K562 (cell line): ENCODE measurements around the gene ZCCHC24. TPM values are rescaled to one million over a fixed set of nuclear protein-coding genes. Genes with fewer than 3 reads are reported as not detected.

Experiments
- ATAC-seq: fragments of 200-7000 bp; cut with Tn5 transposase; 3 replicates; pipeline ENCODE4 v1.9.1; 2020; ENCODE audit warnings: moderate library complexity
- BruUV-seq: library from RNA; stranded (reverse); fragments of 400-500 nt; replicated peaks from 2 replicates; lab custom pipeline; 2021; lab: Mats Ljungman, UMichigan
- CTCF ChIA-PET: fragments of 300-600 bp; formaldehyde crosslinking; extraction: SDS; loops from one replicate; lab custom pipeline; 2021; ENCODE audit warnings: low intra/inter-chr PET ratio; lab: Yijun Ruan, JAX
- POLR2A ChIA-PET: fragments of 300-600, 350-650 bp; sonication (Branson Sonifier 250); formaldehyde crosslinking; extraction: SDS; loops from one replicate; lab custom pipeline; 2021; ENCODE audit warnings: antibody characterized with exemption, inconsistent platforms; lab: Yijun Ruan, JAX
- DNase-seq, 4 experiments: peaks; one replicate each; pipeline versions ENCODE4 v3.0.0 to v3.0.0-alpha.2; 2011 to 2018; ENCODE audit warnings: low spot score in 3 of 4, mixed read lengths in 3 of 4; ENCODE audit errors: extremely low read depth in 1 of 4
- FAIRE-seq: peaks from 2 replicates; lab custom pipeline; 2011; peaks lifted over from hg19 to GRCh38; lab: Jason Lieb, UNC
- H2AFZ ChIP-seq: 2 replicates; pipeline ENCODE4 v1.6.0; 2011; ENCODE audit warnings: low read depth, low read length, control low read depth, inconsistent platforms
- H3K27ac ChIP-seq: fragments of 200-600 bp; 3 replicates; pipeline ENCODE4 v1.8.0; 2011; ENCODE audit warnings: low read depth, mild to moderate bottlenecking, control low read depth, inconsistent platforms, low read length, moderate library complexity, mixed read lengths; ENCODE audit errors: extremely low read depth
- H3K27me3 ChIP-seq, 2 experiments: fragments of 300-600 bp in 1 of 2; 2 replicates in 1 of 2; 3 replicates in 1 of 2; pipeline versions ENCODE4 v1.6.0 to v1.8.0; 2011; ENCODE audit warnings: inconsistent platforms in 2 of 2, low read length in 2 of 2, mild to moderate bottlenecking in 1 of 2, mixed read lengths in 1 of 2, moderate library complexity in 1 of 2; ENCODE audit not compliant: control insufficient read depth in 2 of 2, insufficient read depth in 2 of 2
- H3K36me3 ChIP-seq: fragments of 300-600 bp; 3 replicates; pipeline ENCODE4 v1.8.0; 2011; ENCODE audit warnings: mild to moderate bottlenecking, low read length, inconsistent platforms; ENCODE audit not compliant: control insufficient read depth, insufficient read depth
- H3K4me1 ChIP-seq, 2 experiments: fragments of 200-600 bp in 1 of 2; replicated peaks in 1 of 2; 2 replicates in 1 of 2; 3 replicates in 1 of 2; pipeline versions ENCODE4 v1.5.1 to v1.8.0; 2011; ENCODE audit warnings: inconsistent platforms in 2 of 2, low read length in 2 of 2, mild to moderate bottlenecking in 1 of 2, mixed read lengths in 1 of 2, moderate library complexity in 1 of 2; ENCODE audit not compliant: control insufficient read depth in 2 of 2, insufficient read depth in 2 of 2
- H3K4me2 ChIP-seq: 2 replicates; pipeline ENCODE4 v1.6.1; 2011; ENCODE audit warnings: low read length, control low read depth, inconsistent platforms, mixed read lengths; ENCODE audit not compliant: insufficient read depth
- H3K4me3 ChIP-seq: fragments of 200-600 bp; sonication (generic), shearing (Covaris generic); 2 replicates; pipeline ENCODE4 v1.5.1; 2016; ENCODE audit warnings: control low read depth, inconsistent platforms
- H3K79me2 ChIP-seq: fragments of 200-600 bp; 3 replicates; pipeline ENCODE4 v1.8.0; 2011; ENCODE audit warnings: low read length, inconsistent platforms; ENCODE audit not compliant: control insufficient read depth, insufficient read depth
- H3K9ac ChIP-seq, 2 experiments: 2 replicates each; pipeline versions ENCODE4 v1.6.0 to v1.6.1; 2011; ENCODE audit warnings: low read depth in 2 of 2, low read length in 2 of 2, control low read depth in 1 of 2, inconsistent platforms in 1 of 2, mild to moderate bottlenecking in 1 of 2, mixed read lengths in 1 of 2; ENCODE audit not compliant: insufficient read depth in 1 of 2
- H3K9me1 ChIP-seq: one replicate; pipeline ENCODE4 v1.6.0; 2011; ENCODE audit warnings: inconsistent platforms, mild to moderate bottlenecking, low read length, moderate library complexity; ENCODE audit not compliant: control insufficient read depth, insufficient read depth
- H3K9me3 ChIP-seq: replicated peaks from 2 replicates; pipeline ENCODE4 v1.5.1; 2011; ENCODE audit warnings: low read depth, low read length, inconsistent platforms; ENCODE audit not compliant: control insufficient read depth, insufficient read depth
- H4K20me1 ChIP-seq: replicated peaks from 2 replicates; pipeline ENCODE4 v1.6.1; 2011; ENCODE audit warnings: low read length, inconsistent platforms, mixed read lengths; ENCODE audit not compliant: control insufficient read depth, insufficient read depth
- AFF1 ChIP-seq, 2 experiments: fragments of 450-650 bp; IDR thresholded peaks; 2 replicates each; pipeline ENCODE4 v1.6.1; 2018; ENCODE audit warnings: mild to moderate bottlenecking in 2 of 2, low read depth in 1 of 2; ENCODE audit not compliant: partially characterized antibody in 2 of 2
- E4F1 ChIP-seq: fragments of 250-450 bp; sonication (Bioruptor Pico); IDR thresholded peaks from 2 replicates; pipeline ENCODE4 v1.5.0; 2021; ENCODE audit warnings: mild to moderate bottlenecking, borderline replicate concordance
- MAFK ChIP-seq: IDR thresholded peaks from 2 replicates; pipeline ENCODE4 v1.6.1; 2011; ENCODE audit warnings: low read length, improper control_type of control experiment
- MCM2 ChIP-seq: fragments of 450-650 bp; IDR thresholded peaks from 2 replicates; pipeline ENCODE4 v1.6.1; 2017; ENCODE audit warnings: low read depth, mild to moderate bottlenecking
- MIER1 ChIP-seq: fragments of 450-650 bp; IDR thresholded peaks from 2 replicates; pipeline ENCODE4 v1.6.1; 2016; ENCODE audit warnings: antibody characterized with exemption, mild to moderate bottlenecking, low read depth
- PRPF4 ChIP-seq: fragments of 200-400 bp; formaldehyde crosslinking; IDR thresholded peaks from one replicate; pipeline ENCODE4 v1.6.1; 2017; ENCODE audit warnings: low read length, low read depth, mild to moderate bottlenecking; ENCODE audit not compliant: insufficient read depth, poor library complexity, severe bottlenecking
- WHSC1 ChIP-seq: IDR thresholded peaks from one replicate; pipeline ENCODE4 v1.6.1; 2012; ENCODE audit warnings: low read length, control low read depth, inconsistent platforms
- ZBTB33 ChIP-seq: sonication (generic); formaldehyde crosslinking; IDR thresholded peaks from 2 replicates; pipeline ENCODE4 v1.8.1; 2023; ENCODE audit warnings: mild to moderate bottlenecking, missing genetic modification reagents
- ZHX1 ChIP-seq: fragments of 150-350 bp; conservative IDR thresholded peaks from 2 replicates; pipeline ENCODE4 v1.6.1; 2014; ENCODE audit warnings: low read length
- ZNF316 ChIP-seq: fragments of 450-650 bp; IDR thresholded peaks from 2 replicates; pipeline ENCODE4 v1.6.1; 2016
- WGBS: fragments of 100-300 bp; shearing (Covaris generic); methylation state at CpG from one replicate; pipeline ENCODE4 v1.1.6; 2016; ENCODE audit warnings: low coverage, mixed read lengths; ENCODE audit not compliant: insufficient coverage; ENCODE audit errors: missing lambda C conversion rate; 5-methylcytosine and 5-hydroxymethylcytosine counted together
- in situ Hi-C: fragments of 300-500 bp; cut with MboI; formaldehyde crosslinking; loops from 4 replicates; pipeline ENCODE4 v1.15.0; 2018; ENCODE audit warnings: inconsistent platforms, mixed read lengths
- intact Hi-C: fragments of 100-400 bp; cut with micrococcal nuclease; formaldehyde crosslinking; loops from 2 replicates; pipeline ENCODE4 v1.14.2; 2022
- polyA plus RNA-seq, 8 experiments: library from polyadenylated mRNA; depleted of rRNA in 4 of 8; stranded (reverse) in 5 of 8; unstranded in 3 of 8; fragments of >200 nt; fragmentation: Nextera tagmentation in 2 of 8; fragmentation: Illumina TruSeq in 1 of 8; extraction: Ambion mirVana in 2 of 8; extraction: Trizol in 1 of 8; gene quantifications; 2 replicates each; pipeline versions ENCODE4 v1.2.1 to v1.2.3, GENCODE V29; 2011 to 2014; ENCODE audit warnings: inconsistent platforms in 1 of 8, missing spikeins in 1 of 8
- total RNA-seq, 7 experiments: library from RNA; depleted of rRNA in 6 of 7; stranded (reverse); fragments of >200 nt in 6 of 7; fragmentation: Illumina TruSeq in 2 of 7; extraction: Trizol in 2 of 7; gene quantifications; 2 replicates each; pipeline versions ENCODE4 v1.2.1 to v1.2.3, GENCODE V29; 2011 to 2021; ENCODE audit warnings: low replicate concordance in 1 of 7

Gene ZCCHC24
- total and polyA plus RNA-seq, 9 of the 15 experiments (the other 6 are each of a cell fraction or from before 2014, with no cell fraction given): 0.84 to 11.0 (median 4.6) TPM

GRCh38 chr10:79457256-79457785, 11.9 kb upstream of the ZCCHC24 start:
- ATAC-seq (no peak), FAIRE-seq (no peak), DNase-seq (no peak)
- in situ Hi-C loops: no loop called here
- H3K79me2 ChIP-seq: no peaks in the 10 kb centered on the region
- H3K4me3 ChIP-seq: no peak overlapping the region
- H2AFZ ChIP-seq: no peak overlapping the region
- no peak for TF ChIP-seq MCM2
- no peak for TF ChIP-seq AFF1 (IDR thresholded peaks at IDR 0.05; ENCODE audit: low read depth in 1 of 2, partially characterized antibody in 2 of 2)
- TF ChIP-seq PRPF4: no peak
- no peak for TF ChIP-seq ZNF316
- no peak for TF ChIP-seq MAFK
- no peak for TF ChIP-seq ZHX1
- no peak for TF ChIP-seq MIER1
- TF ChIP-seq WHSC1: no peak
- no peak for TF ChIP-seq E4F1 (CRISPR knock-in tag)
- TF ChIP-seq ZBTB33 (CRISPR knock-in tag): no peak
- TF ChIP-seq, all 486 proteins: peak for 0
- intact Hi-C loops: no loop called here
- Histone ChIP-seq H3K9me1 (no peaks in the 10 kb centered on the region), H3K9ac (no peak overlapping the region), H3K36me3 (no peaks in the 10 kb centered on the region), H3K4me2 (no peak overlapping the region), H3K27ac (no peak overlapping the region), H3K4me1 (peaks cover 2 to 13% of the 10 kb centered on the region in 2 experiments; a peak in 3 of 5 replicates), H3K27me3 (peaks cover 2 to 20% of the 10 kb centered on the region in 2 experiments; a peak in 3 of 5 replicates), H4K20me1 (no peaks in the 10 kb centered on the region), H3K9me3 (no peaks in the 10 kb centered on the region)
- POLR2A ChIA-PET: interaction anchor here (1.0 to 3.0 kb wide), 2 partner anchors 9 to 11 kb away, joined by 3 to 19 read pairs; partner anchors contain the start of gene ZCCHC24
- 19% methylated on average over 7 of the region's 7 CpGs for WGBS
- no TSS peak for BruUV-seq
- CTCF ChIA-PET: no interaction called here
